B cell (primary cell): ENCODE results near the gene FOXP3. TPM values are rescaled to one million over a fixed set of nuclear protein-coding genes. Genes with fewer than 3 reads are reported as not detected.

ENCODE experiments used
- ATAC-seq: fragments of 200-7000 bp; cut with Tn5 transposase; one replicate; pipeline ENCODE4 v1.10.0; 2021; ENCODE audit warnings: low read depth, mild to moderate bottlenecking, moderate number of reproducible peaks, moderate library complexity
- CTCF ChIA-PET: fragments of 350-600 bp; sonication (Branson Sonifier 250); formaldehyde crosslinking; loops from one replicate; lab custom pipeline; 2021; ENCODE audit warnings: antibody characterized with exemption, inconsistent platforms; lab: Charles Lee
- POLR2A ChIA-PET: fragments of 350-600 bp; sonication (Branson Sonifier 250); formaldehyde crosslinking; loops from one replicate; lab custom pipeline; 2021; ENCODE audit warnings: antibody characterized with exemption; lab: Charles Lee
- DNase-seq: peaks from one replicate; pipeline ENCODE4 v3.0.0; 2013
- H2AFZ ChIP-seq: 2 replicates; pipeline ENCODE4 v1.6.1; 2012; ENCODE audit warnings: mild to moderate bottlenecking, low read depth, low read length; ENCODE audit not compliant: insufficient read depth, poor library complexity, severe bottlenecking
- H3K27ac ChIP-seq, 2 donors: 1 replicate in 1 of 2; 2 replicates in 1 of 2; pipeline ENCODE4 v1.5.1; 2012 to 2013; ENCODE audit warnings: low read length in 2 of 2, mild to moderate bottlenecking in 2 of 2, moderate library complexity in 1 of 2
- H3K27me3 ChIP-seq, 4 experiments: fragments of 200-600 bp in 1 of 4; sonication (generic) in 1 of 4; replicated peaks in 1 of 4; 1 replicate in 2 of 4; 2 replicates in 2 of 4; pipeline versions ENCODE4 v1.6.1 to v1.7.0; 2013 to 2016; ENCODE audit warnings: low read length in 3 of 4, mild to moderate bottlenecking in 2 of 4, mixed read lengths in 1 of 4, moderate library complexity in 1 of 4; ENCODE audit not compliant: insufficient read depth in 4 of 4, control insufficient read depth in 3 of 4; ENCODE audit errors: control extremely low read depth in 1 of 4
- H3K36me3 ChIP-seq, 2 experiments: replicated peaks in 1 of 2; 1 replicate in 1 of 2; 2 replicates in 1 of 2; pipeline versions ENCODE4 v1.6.1 to v1.7.1; 2013; ENCODE audit warnings: low read length in 1 of 2; ENCODE audit not compliant: insufficient read depth in 2 of 2, control insufficient read depth in 1 of 2; ENCODE audit errors: control extremely low read depth in 1 of 2, extremely low read depth in 1 of 2
- H3K4me1 ChIP-seq, 2 donors: fragments of 200-600 bp in 1 of 2; sonication (generic) in 1 of 2; 1 replicate in 1 of 2; 2 replicates in 1 of 2; pipeline versions ENCODE4 v1.5.1 to v1.6.1; 2013 to 2017; ENCODE audit warnings: low read length in 2 of 2; ENCODE audit not compliant: control insufficient read depth in 2 of 2, insufficient read depth in 2 of 2
- H3K4me2 ChIP-seq: replicated peaks from 2 replicates; pipeline ENCODE3; 2012; ENCODE audit warnings: mild to moderate bottlenecking, low read depth, low read length; ENCODE audit not compliant: poor library complexity, severe bottlenecking
- H3K4me3 ChIP-seq, 5 experiments: fragments of 200-600 bp in 1 of 5; sonication (generic) in 1 of 5; 1 replicate in 3 of 5; 2 replicates in 2 of 5; pipeline versions ENCODE4 v1.5.1 to v1.7.0; 2011 to 2016; ENCODE audit warnings: low read length in 4 of 5, mild to moderate bottlenecking in 4 of 5, low read depth in 2 of 5, control low read depth in 1 of 5, moderate library complexity in 1 of 5; ENCODE audit not compliant: insufficient read depth in 1 of 5; ENCODE audit errors: control extremely low read depth in 1 of 5, extremely low read depth in 1 of 5
- H3K79me2 ChIP-seq: fragments of 200-600 bp; sonication (generic); one replicate; pipeline ENCODE4 v1.6.0; 2016; ENCODE audit warnings: low read length; ENCODE audit not compliant: control insufficient read depth, insufficient read depth
- H3K9ac ChIP-seq: fragments of 200-600 bp; sonication (generic); 2 replicates; pipeline ENCODE4 v1.6.1; 2017; ENCODE audit warnings: mild to moderate bottlenecking, low read length, moderate library complexity
- H3K9me3 ChIP-seq, 3 donors: one replicate each; pipeline versions ENCODE4 v1.6.1 to v1.7.1; 2013; ENCODE audit warnings: low read length in 2 of 3; ENCODE audit not compliant: control insufficient read depth in 2 of 3, insufficient read depth in 1 of 3; ENCODE audit errors: control extremely low read depth in 1 of 3
- H4K20me1 ChIP-seq: 2 replicates; pipeline ENCODE4 v1.6.0; 2012; ENCODE audit warnings: mild to moderate bottlenecking, low read length; ENCODE audit not compliant: insufficient read depth, control insufficient read depth, poor library complexity, severe bottlenecking
- H3K27ac Mint-ChIP-seq: one replicate; pipeline ENCODE4 v1.8.0; 2021; ENCODE audit warnings: mixed read lengths
- H3K27me3 Mint-ChIP-seq: one replicate; pipeline ENCODE4 v1.8.0; 2021; ENCODE audit warnings: mixed read lengths
- H3K4me1 Mint-ChIP-seq: one replicate; pipeline ENCODE4 v1.8.0; 2021; ENCODE audit warnings: mixed read lengths
- H3K4me3 Mint-ChIP-seq: one replicate; pipeline ENCODE4 v1.8.0; 2021; ENCODE audit warnings: mixed read lengths
- H3K9me3 Mint-ChIP-seq: one replicate; pipeline ENCODE4 v1.8.0; 2022; ENCODE audit warnings: mixed read lengths; ENCODE audit not compliant: insufficient read depth
- EZH2 ChIP-seq: IDR thresholded peaks from 2 replicates; pipeline ENCODE4 v1.6.1; 2012; ENCODE audit warnings: borderline replicate concordance, low read depth, mild to moderate bottlenecking, moderate library complexity, low read length; ENCODE audit not compliant: insufficient read depth, poor library complexity, severe bottlenecking
- WGBS: methylation state at CpG from one replicate; pipeline ENCODE4 v1.1.5; 2013; ENCODE audit warnings: missing lambda C conversion rate; ENCODE audit not compliant: insufficient coverage; 5-methylcytosine and 5-hydroxymethylcytosine counted together
- intact Hi-C: fragments of 100-400 bp; cut with micrococcal nuclease; formaldehyde crosslinking; loops from one replicate; pipeline ENCODE4 v1.10.0; 2022
- polyA plus RNA-seq: library from polyadenylated mRNA; depleted of rRNA; stranded (reverse); fragments of >200 nt; gene quantifications from 2 replicates; pipeline ENCODE4 v1.2.3, GENCODE V29; 2012
- total RNA-seq, 2 donors: library from RNA; stranded (reverse); fragments of 120-200 nt in 1 of 2; gene quantifications; 1 replicate in 1 of 2; 2 replicates in 1 of 2; pipeline versions ENCODE4 v1.2.3 to v1.2.4, GENCODE V29; 2013 to 2022
- TF ChIP-seq, protein P1 (sequence below): fragments of 200-600 bp; IDR thresholded peaks from one replicate; pipeline ENCODE4 v1.8.0; 2022; ENCODE audit warnings: antibody characterized with exemption, mild to moderate bottlenecking

Gene FOXP3
- total and polyA plus RNA-seq, 2 donors (not counting 1 experiment from before 2014, with no cell fraction given) = 0.03 TPM; not detected in 1

DNA sequence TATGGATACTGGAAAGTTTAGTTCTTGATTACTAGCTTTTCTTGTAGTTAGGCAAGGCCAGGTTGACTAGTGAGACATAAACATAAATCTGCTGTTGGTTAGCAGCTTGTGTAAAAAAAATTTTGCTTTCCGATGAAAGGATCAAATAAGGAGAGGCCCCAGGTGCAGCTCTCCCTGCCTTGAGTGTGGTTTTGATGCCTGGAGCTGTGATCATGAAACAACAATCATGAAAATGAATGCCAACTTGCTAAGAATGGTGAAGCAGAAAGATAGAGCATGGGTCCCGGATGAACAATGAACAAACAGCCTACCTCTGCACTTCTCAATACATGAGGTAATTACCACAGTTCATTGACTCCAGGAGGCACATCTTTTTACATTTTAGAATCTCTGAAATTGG lies 50.1 kb downstream of the FOXP3 start:
- H2AFZ ChIP-seq = no peak overlapping the region
- no peaks in the 10 kb centered on the region for H3K4me1 ChIP-seq
- no peak for DNase-seq
- no peaks in the 10 kb centered on the region for H4K20me1 ChIP-seq
- H3K4me2 ChIP-seq = no peak overlapping the region
- Mint-ChIP-seq H3K27ac (no peak overlapping the region), H3K4me3 (no peak overlapping the region), H3K4me1 (no peaks in the 10 kb centered on the region), H3K27me3 (no peaks in the 10 kb centered on the region), H3K9me3 (no peaks in the 10 kb centered on the region)
- no peak overlapping the region for H3K9ac ChIP-seq
- no peak for TF ChIP-seq EZH2
- TF ChIP-seq, protein P1, sequence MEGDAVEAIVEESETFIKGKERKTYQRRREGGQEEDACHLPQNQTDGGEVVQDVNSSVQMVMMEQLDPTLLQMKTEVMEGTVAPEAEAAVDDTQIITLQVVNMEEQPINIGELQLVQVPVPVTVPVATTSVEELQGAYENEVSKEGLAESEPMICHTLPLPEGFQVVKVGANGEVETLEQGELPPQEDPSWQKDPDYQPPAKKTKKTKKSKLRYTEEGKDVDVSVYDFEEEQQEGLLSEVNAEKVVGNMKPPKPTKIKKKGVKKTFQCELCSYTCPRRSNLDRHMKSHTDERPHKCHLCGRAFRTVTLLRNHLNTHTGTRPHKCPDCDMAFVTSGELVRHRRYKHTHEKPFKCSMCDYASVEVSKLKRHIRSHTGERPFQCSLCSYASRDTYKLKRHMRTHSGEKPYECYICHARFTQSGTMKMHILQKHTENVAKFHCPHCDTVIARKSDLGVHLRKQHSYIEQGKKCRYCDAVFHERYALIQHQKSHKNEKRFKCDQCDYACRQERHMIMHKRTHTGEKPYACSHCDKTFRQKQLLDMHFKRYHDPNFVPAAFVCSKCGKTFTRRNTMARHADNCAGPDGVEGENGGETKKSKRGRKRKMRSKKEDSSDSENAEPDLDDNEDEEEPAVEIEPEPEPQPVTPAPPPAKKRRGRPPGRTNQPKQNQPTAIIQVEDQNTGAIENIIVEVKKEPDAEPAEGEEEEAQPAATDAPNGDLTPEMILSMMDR = no peak
- no peak overlapping the region for H3K27ac ChIP-seq
- no peaks in the 10 kb centered on the region for H3K36me3 ChIP-seq
- intact Hi-C loops = no loop called here
- ATAC-seq = no peak
- H3K9me3 ChIP-seq = no peaks in the 10 kb centered on the region
- WGBS = no CpG with 5 or more reads among the region's 2 CpGs
- POLR2A ChIA-PET = no interaction called here
- no peaks in the 10 kb centered on the region for H3K79me2 ChIP-seq
- H3K27me3 ChIP-seq = no peaks in the 10 kb centered on the region
- CTCF ChIA-PET = no interaction called here
- no peak overlapping the region for H3K4me3 ChIP-seq

GRCh38 chrX:49212861-49213260 lies 51.6 kb downstream of the FOXP3 start:
- POLR2A ChIA-PET = no interaction called here
- no peaks in the 10 kb centered on the region for H3K27me3 ChIP-seq

More at GRCh38 chrX:49212861-49213260, 51.6 kb downstream of the FOXP3 start:
- Histone ChIP-seq H3K4me1 (no peaks in the 10 kb centered on the region), H3K9ac (no peak overlapping the region), H3K36me3 (no peaks in the 10 kb centered on the region), H2AFZ (no peak overlapping the region), H3K4me3 (no peak overlapping the region), H3K27ac (no peak overlapping the region), H4K20me1 (no peaks in the 10 kb centered on the region), H3K9me3 (no peaks in the 10 kb centered on the region), H3K79me2 (no peaks in the 10 kb centered on the region), H3K4me2 (no peak overlapping the region)
- Mint-ChIP-seq H3K4me1 (no peaks in the 10 kb centered on the region), H3K9me3 (no peaks in the 10 kb centered on the region), H3K27me3 (no peaks in the 10 kb centered on the region), H3K4me3 (no peak overlapping the region), H3K27ac (no peak overlapping the region)
- 80% methylated on average over 1 of the region's 1 CpG for WGBS
- ATAC-seq (no peak), DNase-seq (no peak)
- intact Hi-C loops = no loop called here
- CTCF ChIA-PET = no interaction called here
- TF ChIP-seq, protein P1 = no peak
- TF ChIP-seq EZH2 = no peak
